K562 (cell line): Measurements from ENCODE around the gene HK1. TPM values are rescaled to one million over a fixed set of nuclear protein-coding genes. Genes with fewer than 3 reads are reported as not detected.
A peak's percentile ranks its signal among the peaks of the same experiment; 100 is the strongest.

Experiments
- ARID1B ChIP-seq: fragments of 450-650 bp; IDR thresholded peaks from 2 replicates; pipeline ENCODE4 v1.6.1; 2016; ENCODE audit warnings: antibody characterized with exemption, mild to moderate bottlenecking, inconsistent platforms
- BACH1 ChIP-seq: fragments of 200-800 bp; sonication (Bioruptor generic); IDR thresholded peaks from 2 replicates; pipeline ENCODE4 v1.6.1; 2016; ENCODE audit warnings: missing genetic modification characterization, missing compliant biosample characterization
- CAMTA2 ChIP-seq: fragments of 250-450 bp; sonication (Bioruptor Pico); conservative IDR thresholded peaks from 2 replicates; pipeline ENCODE4 v1.5.1; 2022
- DACH1 ChIP-seq: fragments of 450-650 bp; IDR thresholded peaks from 2 replicates; pipeline ENCODE4 v1.6.1; 2018; ENCODE audit not compliant: partially characterized antibody
- HMGN3 ChIP-seq: IDR thresholded peaks from 2 replicates; pipeline ENCODE4 v1.6.1; 2011; ENCODE audit warnings: borderline replicate concordance, low read depth, mild to moderate bottlenecking, mixed read lengths, low read length; ENCODE audit not compliant: insufficient read length; ENCODE audit errors: extremely low read depth
- NR2C1 ChIP-seq, 2 experiments: fragments of 450-650 bp; IDR thresholded peaks; 2 replicates each; pipeline ENCODE4 v1.6.1; 2017; ENCODE audit warnings: mild to moderate bottlenecking in 2 of 2, antibody characterized with exemption in 1 of 2, inconsistent platforms in 1 of 2, missing compliant biosample characterization in 1 of 2, missing genetic modification characterization in 1 of 2
- PHB2 ChIP-seq: fragments of 450-650 bp; IDR thresholded peaks from 2 replicates; pipeline ENCODE4 v1.6.1; 2017; ENCODE audit warnings: low read depth
- PTBP1 ChIP-seq: fragments of 200-400 bp; formaldehyde crosslinking; IDR thresholded peaks from 2 replicates; pipeline ENCODE4 v1.6.1; 2017; ENCODE audit warnings: low read depth, low read length
- PTTG1 ChIP-seq: fragments of 450-650 bp; IDR thresholded peaks from 2 replicates; pipeline ENCODE4 v1.6.1; 2016; ENCODE audit warnings: low read depth, mild to moderate bottlenecking, missing genetic modification characterization, missing compliant biosample characterization
- PYGO2 ChIP-seq: fragments of 450-650 bp; IDR thresholded peaks from 2 replicates; pipeline ENCODE4 v1.6.1; 2016; ENCODE audit warnings: mild to moderate bottlenecking, missing genetic modification characterization, moderate library complexity, missing compliant biosample characterization
- SMARCA4 ChIP-seq: fragments of 450-650 bp; IDR thresholded peaks from 2 replicates; pipeline ENCODE4 v1.6.1; 2016
- SMARCC2 ChIP-seq: fragments of 450-650 bp; IDR thresholded peaks from 2 replicates; pipeline ENCODE4 v1.6.1; 2017; ENCODE audit warnings: antibody characterized with exemption, moderate library complexity, mild to moderate bottlenecking, low read depth
- SNIP1 ChIP-seq: fragments of 450-650 bp; IDR thresholded peaks from 2 replicates; pipeline ENCODE4 v1.7.1; 2017; ENCODE audit warnings: low read depth, mild to moderate bottlenecking
- SRSF9 ChIP-seq: fragments of 200-400 bp; formaldehyde crosslinking; IDR thresholded peaks from 2 replicates; pipeline ENCODE4 v1.6.1; 2017; ENCODE audit warnings: low read depth, low read length, borderline replicate concordance
- STAG1 ChIP-seq: sonication (generic); formaldehyde crosslinking; IDR thresholded peaks from 2 replicates; pipeline ENCODE4 v1.5.0; 2020; ENCODE audit warnings: missing genetic modification reagents, borderline replicate concordance
- TAL1 ChIP-seq: fragments of 450-650 bp; IDR thresholded peaks from 2 replicates; pipeline ENCODE4 v1.6.1; 2016; ENCODE audit warnings: mild to moderate bottlenecking
- ZC3H8 ChIP-seq: fragments of 450-650 bp; IDR thresholded peaks from 2 replicates; pipeline ENCODE4 v1.6.1; 2017
- ZNF408 ChIP-seq: fragments of 250-450 bp; sonication (Bioruptor Pico); IDR thresholded peaks from 2 replicates; pipeline ENCODE4 v1.4.0; 2020; ENCODE audit warnings: low read depth, mild to moderate bottlenecking, moderate library complexity
- polyA plus RNA-seq, 8 experiments: library from polyadenylated mRNA; depleted of rRNA in 4 of 8; stranded (reverse) in 5 of 8; unstranded in 3 of 8; fragments of >200 nt; fragmentation: Nextera tagmentation in 2 of 8; fragmentation: Illumina TruSeq in 1 of 8; extraction: Ambion mirVana in 2 of 8; extraction: Trizol in 1 of 8; gene quantifications; 2 replicates each; pipeline versions ENCODE4 v1.2.1 to v1.2.3, GENCODE V29; 2011 to 2014; ENCODE audit warnings: inconsistent platforms in 1 of 8, missing spikeins in 1 of 8
- total RNA-seq, 7 experiments: library from RNA; depleted of rRNA in 6 of 7; stranded (reverse); fragments of >200 nt in 6 of 7; fragmentation: Illumina TruSeq in 2 of 7; extraction: Trizol in 2 of 7; gene quantifications; 2 replicates each; pipeline versions ENCODE4 v1.2.1 to v1.2.3, GENCODE V29; 2011 to 2021; ENCODE audit warnings: low replicate concordance in 1 of 7
- TF ChIP-seq, protein P1 (sequence below): fragments of 250-450 bp; sonication (Bioruptor Pico); IDR thresholded peaks from 2 replicates; pipeline ENCODE4 v1.4.0; 2020; ENCODE audit warnings: mild to moderate bottlenecking, moderate library complexity
- TF ChIP-seq, protein P2 (sequence below), 2 experiments: fragments of 450-650 bp; IDR thresholded peaks; 2 replicates each; pipeline ENCODE4 v1.6.1; 2018; ENCODE audit warnings: mild to moderate bottlenecking in 2 of 2, low read depth in 1 of 2; ENCODE audit not compliant: partially characterized antibody in 2 of 2
- TF ChIP-seq, protein P3 (sequence below): fragments of 250-450 bp; sonication (Bioruptor Pico); IDR thresholded peaks from 2 replicates; pipeline ENCODE4 v1.8.0; 2022; ENCODE audit warnings: moderate library complexity, mild to moderate bottlenecking, inconsistent platforms

HK1 gene
- total and polyA plus RNA-seq, 9 of the 15 experiments (the other 6 are each of a cell fraction or from before 2014, with no cell fraction given), result 29.2 to 444 (median 193) TPM

DNA sequence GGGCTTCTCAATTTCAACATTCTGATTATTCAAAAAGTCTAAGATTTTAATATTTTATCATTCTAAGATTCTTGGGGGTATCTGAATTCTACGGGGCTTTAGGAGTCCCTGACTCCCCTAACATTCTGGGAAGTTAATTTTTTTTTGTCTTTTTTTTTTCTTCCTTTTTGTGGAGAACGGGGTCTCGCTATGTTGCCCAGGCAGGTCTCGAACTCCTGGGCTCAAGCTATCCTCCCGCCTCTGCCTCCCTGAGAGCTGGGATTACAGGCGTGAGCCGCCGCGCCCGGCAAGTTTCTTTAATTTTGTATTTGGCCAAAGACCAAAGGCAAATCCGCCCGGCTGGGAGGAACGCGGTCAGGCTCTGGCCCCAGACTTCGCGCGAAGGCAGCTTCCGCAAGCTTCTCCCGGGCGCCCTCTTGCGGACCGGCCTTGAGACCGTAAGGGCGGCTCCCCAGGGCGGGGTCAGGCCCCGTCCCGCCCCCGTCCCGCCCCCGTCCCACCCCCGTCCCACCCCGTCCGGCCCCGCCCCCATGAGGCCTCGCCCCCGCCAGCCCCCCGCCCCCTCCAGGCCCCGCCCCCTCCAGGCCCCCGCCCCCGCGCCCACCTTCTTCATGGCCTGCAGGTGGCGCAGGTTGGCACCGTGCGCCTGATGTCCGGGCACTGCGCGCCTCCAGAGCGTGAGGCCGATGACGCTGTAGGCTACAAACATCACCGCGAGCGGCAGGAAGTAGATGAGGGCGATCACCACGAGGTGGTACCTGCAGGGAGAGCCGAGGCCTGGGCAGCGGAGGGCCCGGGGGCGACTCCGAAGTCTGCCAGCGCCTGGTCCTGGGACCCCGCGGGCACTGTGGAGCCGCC, 130.3 kb downstream of the HK1 start (continued):
- TF ChIP-seq, protein P1, sequence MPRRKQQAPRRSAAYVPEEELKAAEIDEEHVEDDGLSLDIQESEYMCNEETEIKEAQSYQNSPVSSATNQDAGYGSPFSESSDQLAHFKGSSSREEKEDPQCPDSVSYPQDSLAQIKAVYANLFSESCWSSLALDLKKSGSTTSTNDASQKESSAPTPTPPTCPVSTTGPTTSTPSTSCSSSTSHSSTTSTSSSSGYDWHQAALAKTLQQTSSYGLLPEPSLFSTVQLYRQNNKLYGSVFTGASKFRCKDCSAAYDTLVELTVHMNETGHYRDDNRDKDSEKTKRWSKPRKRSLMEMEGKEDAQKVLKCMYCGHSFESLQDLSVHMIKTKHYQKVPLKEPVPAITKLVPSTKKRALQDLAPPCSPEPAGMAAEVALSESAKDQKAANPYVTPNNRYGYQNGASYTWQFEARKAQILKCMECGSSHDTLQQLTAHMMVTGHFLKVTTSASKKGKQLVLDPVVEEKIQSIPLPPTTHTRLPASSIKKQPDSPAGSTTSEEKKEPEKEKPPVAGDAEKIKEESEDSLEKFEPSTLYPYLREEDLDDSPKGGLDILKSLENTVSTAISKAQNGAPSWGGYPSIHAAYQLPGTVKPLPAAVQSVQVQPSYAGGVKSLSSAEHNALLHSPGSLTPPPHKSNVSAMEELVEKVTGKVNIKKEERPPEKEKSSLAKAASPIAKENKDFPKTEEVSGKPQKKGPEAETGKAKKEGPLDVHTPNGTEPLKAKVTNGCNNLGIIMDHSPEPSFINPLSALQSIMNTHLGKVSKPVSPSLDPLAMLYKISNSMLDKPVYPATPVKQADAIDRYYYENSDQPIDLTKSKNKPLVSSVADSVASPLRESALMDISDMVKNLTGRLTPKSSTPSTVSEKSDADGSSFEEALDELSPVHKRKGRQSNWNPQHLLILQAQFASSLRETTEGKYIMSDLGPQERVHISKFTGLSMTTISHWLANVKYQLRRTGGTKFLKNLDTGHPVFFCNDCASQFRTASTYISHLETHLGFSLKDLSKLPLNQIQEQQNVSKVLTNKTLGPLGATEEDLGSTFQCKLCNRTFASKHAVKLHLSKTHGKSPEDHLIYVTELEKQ (CRISPR knock-in tag), result no peak
- peak; percentile 26; the same call in 1 of the 2 replicates for TF ChIP-seq STAG1 (CRISPR knock-in tag)
- TF ChIP-seq BACH1 (tag), result no peak
- no peak for TF ChIP-seq PHB2
- TF ChIP-seq TAL1, result no peak
- 0 out of 2 replicates have a peak, but pooled peaks have one; percentile 17 for TF ChIP-seq PTBP1
- TF ChIP-seq CAMTA2 (CRISPR knock-in tag), result no peak
- no peak for TF ChIP-seq NR2C1 (IDR thresholded peaks at IDR 0.05)
- no peak for TF ChIP-seq NR2C1 (tag; IDR thresholded peaks at IDR 0.05)
- no peak for TF ChIP-seq SNIP1
- TF ChIP-seq PYGO2 (tag), result no peak
- peak; percentile 36; the same call in 1 of the 2 replicates for TF ChIP-seq SMARCC2
- no peak for TF ChIP-seq ZNF408 (CRISPR knock-in tag)
- TF ChIP-seq PTTG1 (tag), result no peak
- peak; percentile 69 for TF ChIP-seq SMARCA4
- no peak for TF ChIP-seq ZC3H8
- TF ChIP-seq SRSF9, result no peak
- TF ChIP-seq, protein P2, sequence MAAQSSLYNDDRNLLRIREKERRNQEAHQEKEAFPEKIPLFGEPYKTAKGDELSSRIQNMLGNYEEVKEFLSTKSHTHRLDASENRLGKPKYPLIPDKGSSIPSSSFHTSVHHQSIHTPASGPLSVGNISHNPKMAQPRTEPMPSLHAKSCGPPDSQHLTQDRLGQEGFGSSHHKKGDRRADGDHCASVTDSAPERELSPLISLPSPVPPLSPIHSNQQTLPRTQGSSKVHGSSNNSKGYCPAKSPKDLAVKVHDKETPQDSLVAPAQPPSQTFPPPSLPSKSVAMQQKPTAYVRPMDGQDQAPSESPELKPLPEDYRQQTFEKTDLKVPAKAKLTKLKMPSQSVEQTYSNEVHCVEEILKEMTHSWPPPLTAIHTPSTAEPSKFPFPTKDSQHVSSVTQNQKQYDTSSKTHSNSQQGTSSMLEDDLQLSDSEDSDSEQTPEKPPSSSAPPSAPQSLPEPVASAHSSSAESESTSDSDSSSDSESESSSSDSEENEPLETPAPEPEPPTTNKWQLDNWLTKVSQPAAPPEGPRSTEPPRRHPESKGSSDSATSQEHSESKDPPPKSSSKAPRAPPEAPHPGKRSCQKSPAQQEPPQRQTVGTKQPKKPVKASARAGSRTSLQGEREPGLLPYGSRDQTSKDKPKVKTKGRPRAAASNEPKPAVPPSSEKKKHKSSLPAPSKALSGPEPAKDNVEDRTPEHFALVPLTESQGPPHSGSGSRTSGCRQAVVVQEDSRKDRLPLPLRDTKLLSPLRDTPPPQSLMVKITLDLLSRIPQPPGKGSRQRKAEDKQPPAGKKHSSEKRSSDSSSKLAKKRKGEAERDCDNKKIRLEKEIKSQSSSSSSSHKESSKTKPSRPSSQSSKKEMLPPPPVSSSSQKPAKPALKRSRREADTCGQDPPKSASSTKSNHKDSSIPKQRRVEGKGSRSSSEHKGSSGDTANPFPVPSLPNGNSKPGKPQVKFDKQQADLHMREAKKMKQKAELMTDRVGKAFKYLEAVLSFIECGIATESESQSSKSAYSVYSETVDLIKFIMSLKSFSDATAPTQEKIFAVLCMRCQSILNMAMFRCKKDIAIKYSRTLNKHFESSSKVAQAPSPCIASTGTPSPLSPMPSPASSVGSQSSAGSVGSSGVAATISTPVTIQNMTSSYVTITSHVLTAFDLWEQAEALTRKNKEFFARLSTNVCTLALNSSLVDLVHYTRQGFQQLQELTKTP (IDR thresholded peaks at IDR 0.05; ENCODE audit: low read depth in 1 of 2, partially characterized antibody in 2 of 2), result peak; percentile 16 to 44
- TF ChIP-seq, protein P3, sequence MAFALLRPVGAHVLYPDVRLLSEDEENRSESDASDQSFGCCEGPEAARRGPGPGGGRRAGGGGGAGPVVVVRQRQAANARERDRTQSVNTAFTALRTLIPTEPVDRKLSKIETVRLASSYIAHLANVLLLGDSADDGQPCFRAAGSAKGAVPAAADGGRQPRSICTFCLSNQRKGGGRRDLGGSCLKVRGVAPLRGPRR (CRISPR knock-in tag), result 0 out of 2 replicates have a peak, but pooled peaks have one; percentile 8
- peak; percentile 50 for TF ChIP-seq HMGN3
- TF ChIP-seq ARID1B, result no peak; the same call in 1 of the 2 replicates
- TF ChIP-seq DACH1, result no peak
